HepG2 (cell line): Measurements from ENCODE around the gene KCNQ1OT1. TPM values are rescaled to one million over a fixed set of nuclear protein-coding genes. Genes with fewer than 3 reads are reported as not detected.

Experiments used
- ATAC-seq: fragments of 200-7000 bp; cut with Tn5 transposase; 3 replicates; pipeline ENCODE4 v1.9.1; 2020; ENCODE audit warnings: mild to moderate bottlenecking, moderate library complexity
- BruUV-seq: library from RNA; stranded (reverse); fragments of 400-500 nt; replicated peaks from 2 replicates; lab custom pipeline; 2021; lab: Mats Ljungman, UMichigan
- CTCF ChIA-PET: fragments of 300-600 bp; formaldehyde crosslinking; extraction: SDS; loops from one replicate; lab custom pipeline; 2021; ENCODE audit warnings: low total read pairs, inconsistent platforms, low intra/inter-chr PET ratio; lab: Yijun Ruan, JAX
- POLR2A ChIA-PET: fragments of 350-600 bp; sonication (Branson Sonifier 250); formaldehyde crosslinking; loops from one replicate; lab custom pipeline; 2020; ENCODE audit warnings: antibody characterized with exemption, inconsistent platforms; lab: Yijun Ruan, JAX
- DNase-seq: peaks from one replicate; pipeline ENCODE4 v3.0.0-alpha.2; 2015; ENCODE audit warnings: low spot score
- FAIRE-seq: peaks from 3 replicates; lab custom pipeline; 2011; peaks lifted over from hg19 to GRCh38; lab: Jason Lieb, UNC
- H2AFZ ChIP-seq: one replicate; pipeline ENCODE4 v1.6.1; 2011; ENCODE audit warnings: low read length, inconsistent platforms
- H3K27ac ChIP-seq: fragments of 300-600 bp; 3 replicates; pipeline ENCODE4 v1.8.0; 2011; ENCODE audit warnings: mixed run types, mild to moderate bottlenecking, mixed read lengths, low read length, inconsistent platforms; ENCODE audit not compliant: insufficient read depth; ENCODE audit errors: extremely low read length
- H3K27me3 ChIP-seq, 2 experiments: fragments of 200-600 bp in 1 of 2; 2 replicates in 1 of 2; 3 replicates in 1 of 2; pipeline versions ENCODE4 v1.6.0 to v1.8.0; 2011; ENCODE audit warnings: low read length in 2 of 2, mild to moderate bottlenecking in 2 of 2, moderate library complexity in 2 of 2, inconsistent platforms in 1 of 2; ENCODE audit not compliant: insufficient read depth in 2 of 2, control insufficient read depth in 1 of 2
- H3K36me3 ChIP-seq, 2 experiments: fragments of 200-600 bp in 1 of 2; replicated peaks in 1 of 2; 2 replicates in 1 of 2; 3 replicates in 1 of 2; pipeline versions ENCODE4 v1.5.1 to v1.8.0; 2011; ENCODE audit warnings: low read length in 2 of 2, inconsistent platforms in 1 of 2; ENCODE audit not compliant: insufficient read depth in 2 of 2, control insufficient read depth in 1 of 2
- H3K4me1 ChIP-seq: 2 replicates; pipeline ENCODE4 v1.5.1; 2012; ENCODE audit warnings: low read length, inconsistent platforms; ENCODE audit not compliant: insufficient read depth
- H3K4me2 ChIP-seq: 2 replicates; pipeline ENCODE4 v1.6.0; 2011; ENCODE audit warnings: low read depth, low read length, inconsistent platforms
- H3K4me3 ChIP-seq, 3 experiments: fragments of 200-600 bp in 1 of 3; sonication (generic), shearing (Covaris generic) in 1 of 3; replicated peaks in 1 of 3; 2 replicates each; pipeline ENCODE4 v1.5.1; 2011 to 2016; ENCODE audit warnings: low read length in 3 of 3, inconsistent platforms in 2 of 3, low read depth in 2 of 3, mild to moderate bottlenecking in 2 of 3, control low read depth in 1 of 3, mixed read lengths in 1 of 3; ENCODE audit not compliant: insufficient read depth in 1 of 3
- H3K79me2 ChIP-seq: one replicate; pipeline ENCODE4 v1.6.1; 2011; ENCODE audit warnings: low read length, inconsistent platforms; ENCODE audit not compliant: insufficient read depth
- H3K9ac ChIP-seq: 2 replicates; pipeline ENCODE4 v1.6.0; 2011; ENCODE audit warnings: mild to moderate bottlenecking, low read depth, low read length, inconsistent platforms; ENCODE audit not compliant: insufficient read depth
- H3K9me3 ChIP-seq: 2 replicates; pipeline ENCODE4 v1.5.1; 2012; ENCODE audit warnings: mild to moderate bottlenecking, low read length
- H4K20me1 ChIP-seq: 2 replicates; pipeline ENCODE4 v1.6.0; 2011; ENCODE audit warnings: inconsistent platforms, mild to moderate bottlenecking, low read length, moderate library complexity; ENCODE audit not compliant: insufficient read depth
- AFF4 ChIP-seq: sonication (generic); formaldehyde crosslinking; IDR thresholded peaks from 2 replicates; pipeline ENCODE4 v1.4.0; 2020; ENCODE audit warnings: missing genetic modification reagents
- ARHGAP35 ChIP-seq: sonication (generic); formaldehyde crosslinking; IDR thresholded peaks from 2 replicates; pipeline ENCODE4 v1.9.0; 2022; ENCODE audit warnings: mild to moderate bottlenecking, inconsistent platforms, moderate library complexity, missing genetic modification reagents, borderline replicate concordance
- DNMT1 ChIP-seq: sonication (generic); formaldehyde crosslinking; IDR thresholded peaks from 2 replicates; pipeline ENCODE4 v1.5.1; 2020; ENCODE audit warnings: mild to moderate bottlenecking, missing genetic modification reagents
- JDP2 ChIP-seq: sonication (generic); formaldehyde crosslinking; IDR thresholded peaks from 2 replicates; pipeline ENCODE4 v1.8.1; 2022; ENCODE audit warnings: missing genetic modification reagents, borderline replicate concordance
- MTA3 ChIP-seq: sonication (generic); formaldehyde crosslinking; IDR thresholded peaks from 2 replicates; pipeline ENCODE4 v1.4.0; 2020; ENCODE audit warnings: missing genetic modification reagents
- POLR2G ChIP-seq: fragments of 200-400 bp; formaldehyde crosslinking; IDR thresholded peaks from 2 replicates; pipeline ENCODE4 v1.6.1; 2018; ENCODE audit warnings: mild to moderate bottlenecking, low read depth, low read length, moderate library complexity
- RNF219 ChIP-seq: sonication (generic); formaldehyde crosslinking; IDR thresholded peaks from 2 replicates; pipeline ENCODE4 v1.5.0; 2020; ENCODE audit warnings: mild to moderate bottlenecking, missing genetic modification reagents
- SCMH1 ChIP-seq: sonication (generic); formaldehyde crosslinking; IDR thresholded peaks from 2 replicates; pipeline ENCODE4 v1.9.0; 2021; ENCODE audit warnings: missing genetic modification reagents, mild to moderate bottlenecking, borderline replicate concordance
- ZNF609 ChIP-seq: sonication (generic); formaldehyde crosslinking; IDR thresholded peaks from 2 replicates; pipeline ENCODE4 v1.4.0; 2020; ENCODE audit warnings: mild to moderate bottlenecking, missing genetic modification reagents, borderline replicate concordance
- WGBS: methylation state at CpG from one replicate; pipeline ENCODE4 v1.1.6; 2017; ENCODE audit warnings: low lambda C conversion rate; 5-methylcytosine and 5-hydroxymethylcytosine counted together
- in situ Hi-C: cut with HindIII; loops from 2 replicates; pipeline ENCODE4 v1.10.0; 2017; ENCODE audit warnings: low pct_unique_long_range_greater_than_20kb; ENCODE audit not compliant: extremely low pct_ligation_motif_present
- intact Hi-C: fragments of 100-400 bp; cut with micrococcal nuclease; formaldehyde crosslinking; loops from one replicate; pipeline ENCODE4 v1.10.0; 2022; ENCODE audit not compliant: unreplicated experiment
- polyA plus RNA-seq, 8 experiments: library from polyadenylated mRNA; depleted of rRNA in 3 of 8; stranded (reverse) in 7 of 8; unstranded in 1 of 8; fragments of >200 nt; fragmentation: Illumina TruSeq in 4 of 8; extraction: Trizol in 4 of 8; gene quantifications; 2 replicates each; pipeline versions ENCODE4 v1.2.1 to v1.2.3, GENCODE V29; 2011 to 2016; ENCODE audit warnings: low read depth in 4 of 8, missing spikeins in 1 of 8, mixed read lengths in 1 of 8; ENCODE audit not compliant: insufficient read depth in 1 of 8
- total RNA-seq, 5 experiments: library from RNA; depleted of rRNA; stranded (reverse); fragments of >200 nt; fragmentation: Illumina TruSeq; extraction: Trizol; gene quantifications; 2 replicates each; pipeline ENCODE4 v1.2.3, GENCODE V29; 2016; ENCODE audit warnings: low read depth in 1 of 5

KCNQ1OT1 gene
- total and polyA plus RNA-seq, 2 of the 13 experiments (the other 11 are each of a cell fraction or from before 2014, with no cell fraction given), result 1.3 to 18.9 TPM

- no peak for TF ChIP-seq RNF219 (CRISPR knock-in tag)
- TF ChIP-seq DNMT1 (CRISPR knock-in tag), result 0 out of 2 replicates have a peak, but pooled peaks have one; percentile 17
- no peak for TF ChIP-seq JDP2
Measured at GRCh38 chr11:2688381-2689231, 11.2 kb downstream of the KCNQ1OT1 start (continued).

DNA sequence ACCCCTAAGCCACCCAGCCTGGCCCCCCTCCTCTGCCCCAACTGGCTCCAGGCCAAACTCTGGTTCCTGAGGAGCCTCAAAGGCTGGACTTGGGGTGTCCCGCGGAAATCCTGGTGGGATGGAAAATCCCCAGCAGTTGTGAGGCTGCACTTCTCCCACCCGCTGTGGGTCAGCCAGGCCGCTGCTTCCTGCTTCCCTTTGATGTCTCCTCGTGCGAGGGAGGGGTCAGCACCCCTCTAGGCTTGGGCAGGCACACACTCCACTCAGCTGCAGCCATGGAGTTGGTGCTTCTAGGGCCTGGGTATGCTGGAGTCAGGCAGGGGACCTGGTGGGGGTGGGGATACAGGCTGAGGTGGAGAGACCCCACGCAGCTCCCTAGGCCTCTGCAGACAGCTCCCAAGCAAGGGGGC lies 12.0 kb downstream of the KCNQ1OT1 start:
- H4K20me1 ChIP-seq, result peaks cover 100% of the 10 kb centered on the region
- no peak overlapping the region for H3K9ac ChIP-seq
- ChIA-PET POLR2A (interaction anchor here (1.0 to 10.8 kb wide), 4 partner anchors 11 to 215 kb away, joined by 3 to 201 read pairs (median 4); partner anchors contain the start of gene KCNQ1OT1), CTCF (no interaction called here)
- ATAC-seq (peak; percentile 0; the same call in 1 of the 3 replicates), FAIRE-seq (no peak), DNase-seq (no peak)
- peaks cover 56 to 96% of the 10 kb centered on the region in 2 experiments for H3K36me3 ChIP-seq
- H3K79me2 ChIP-seq, result peaks cover 100% of the 10 kb centered on the region
- H3K27ac ChIP-seq, result peak overlapping the region; percentile 8
- in situ Hi-C loops (no loop called here), intact Hi-C loops (no loop called here)
- peaks cover 100% of the 10 kb centered on the region for H3K4me1 ChIP-seq
- H3K4me2 ChIP-seq, result 0 out of 2 replicates have a peak overlapping the region, but pooled peaks have one; percentile 10
- no peak overlapping the region for H2AFZ ChIP-seq
- H3K4me3 ChIP-seq, result no peak overlapping the region
- H3K27me3 ChIP-seq, result no peaks in the 10 kb centered on the region
- no peaks in the 10 kb centered on the region for H3K9me3 ChIP-seq
- no TSS peak for BruUV-seq
- WGBS, result 73% methylated on average over 3 of the region's 7 CpGs
- TF ChIP-seq ARHGAP35 (CRISPR knock-in tag) (0 out of 2 replicates have a peak, but pooled peaks have one; percentile 18), ZNF609 (peak; percentile 21; the same call in 1 of the 2 replicates), POLR2G (0 out of 2 replicates have a peak, but pooled peaks have one; percentile 20), MTA3 (CRISPR knock-in tag) (no peak), AFF4 (no peak), SCMH1 (CRISPR knock-in tag) (no peak)
